ENCODE data around the gene ANXA2.

GRCh38 chr15:60421544-60421943 is 23.8 kb upstream of the ANXA2 start:
- TF ChIP-seq EZH2phosphoT487 (IDR thresholded peaks at IDR 0.05; ENCODE audit: insufficient read depth, low read depth) (no peak), EZH2 (IDR thresholded peaks at IDR 0.05; ENCODE audit: insufficient read depth, poor library complexity, severe bottlenecking) (no peak)

Data from GM23248 (cell line).